DOHH2 (cell line): ENCODE results near the gene FAM177B.

Experiments used
- H3F3A ChIP-seq: fragments of 200-600 bp; sonication (generic), shearing (Covaris generic); 2 replicates; pipeline ENCODE4 v1.6.0; 2016; ENCODE audit warnings: antibody characterized with exemption, mild to moderate bottlenecking; ENCODE audit not compliant: control insufficient read depth, insufficient read depth
- H3K27ac ChIP-seq: fragments of 200-600 bp; sonication (generic); 2 replicates; pipeline ENCODE4 v1.5.1; 2014; ENCODE audit warnings: low read depth, mild to moderate bottlenecking, low read length, moderate library complexity
- H3K27me3 ChIP-seq: fragments of 200-600 bp; sonication (generic); 2 replicates; pipeline ENCODE4 v1.6.1; 2014; ENCODE audit warnings: mild to moderate bottlenecking, low read length, mixed read lengths; ENCODE audit not compliant: control insufficient read depth
- H3K36me3 ChIP-seq: fragments of 200-600 bp; sonication (generic); 2 replicates; pipeline ENCODE4 v1.6.1; 2014; ENCODE audit warnings: mild to moderate bottlenecking, low read length, moderate library complexity, mixed read lengths; ENCODE audit not compliant: control insufficient read depth
- H3K4me1 ChIP-seq: fragments of 200-600 bp; sonication (generic); 2 replicates; pipeline ENCODE4 v1.6.1; 2014; ENCODE audit warnings: mild to moderate bottlenecking, low read length, mixed read lengths; ENCODE audit not compliant: control insufficient read depth
- H3K4me2 ChIP-seq: fragments of 200-600 bp; sonication (generic); 2 replicates; pipeline ENCODE4 v1.6.0; 2014; ENCODE audit warnings: mild to moderate bottlenecking, low read length, moderate library complexity
- H3K4me3 ChIP-seq: fragments of 200-600 bp; sonication (generic); 2 replicates; pipeline ENCODE4 v1.5.1; 2014; ENCODE audit warnings: mild to moderate bottlenecking, low read length, mixed read lengths
- H3K79me2 ChIP-seq: fragments of 200-600 bp; sonication (generic); 2 replicates; pipeline ENCODE4 v1.6.1; 2014; ENCODE audit warnings: mild to moderate bottlenecking, low read length, mixed read lengths; ENCODE audit not compliant: control insufficient read depth
- H3K9me2 ChIP-seq: fragments of 200-600 bp; sonication (generic); replicated peaks from 2 replicates; pipeline ENCODE4 v1.6.1; 2014; ENCODE audit warnings: mild to moderate bottlenecking, low read length, mixed read lengths; ENCODE audit not compliant: control insufficient read depth
- H3K9me3 ChIP-seq: fragments of 200-600 bp; sonication (generic); 2 replicates; pipeline ENCODE4 v1.6.1; 2014; ENCODE audit warnings: antibody characterized with exemption, low read length, mixed read lengths; ENCODE audit not compliant: control insufficient read depth, insufficient read depth
- H4K20me1 ChIP-seq: fragments of 200-600 bp; sonication (generic); 2 replicates; pipeline ENCODE4 v1.6.0; 2014; ENCODE audit warnings: low read depth, mild to moderate bottlenecking, antibody characterized with exemption, low read length, moderate library complexity; ENCODE audit not compliant: control insufficient read depth, insufficient read depth
- EZH2phosphoT487 ChIP-seq: fragments of 200-600 bp; sonication (generic); IDR thresholded peaks from 2 replicates; pipeline ENCODE4 v1.6.1; 2017; ENCODE audit warnings: borderline replicate concordance, mild to moderate bottlenecking, antibody characterized with exemption, low read length, moderate library complexity, mixed read lengths
- TF ChIP-seq, protein P1 (sequence below): fragments of 200-600 bp; sonication (generic); IDR thresholded peaks from one replicate; pipeline ENCODE4 v1.5.1; 2014; ENCODE audit warnings: antibody characterized with exemption, mild to moderate bottlenecking, low read depth, low read length; ENCODE audit not compliant: poor library complexity, severe bottlenecking

FAM177B gene

DNA sequence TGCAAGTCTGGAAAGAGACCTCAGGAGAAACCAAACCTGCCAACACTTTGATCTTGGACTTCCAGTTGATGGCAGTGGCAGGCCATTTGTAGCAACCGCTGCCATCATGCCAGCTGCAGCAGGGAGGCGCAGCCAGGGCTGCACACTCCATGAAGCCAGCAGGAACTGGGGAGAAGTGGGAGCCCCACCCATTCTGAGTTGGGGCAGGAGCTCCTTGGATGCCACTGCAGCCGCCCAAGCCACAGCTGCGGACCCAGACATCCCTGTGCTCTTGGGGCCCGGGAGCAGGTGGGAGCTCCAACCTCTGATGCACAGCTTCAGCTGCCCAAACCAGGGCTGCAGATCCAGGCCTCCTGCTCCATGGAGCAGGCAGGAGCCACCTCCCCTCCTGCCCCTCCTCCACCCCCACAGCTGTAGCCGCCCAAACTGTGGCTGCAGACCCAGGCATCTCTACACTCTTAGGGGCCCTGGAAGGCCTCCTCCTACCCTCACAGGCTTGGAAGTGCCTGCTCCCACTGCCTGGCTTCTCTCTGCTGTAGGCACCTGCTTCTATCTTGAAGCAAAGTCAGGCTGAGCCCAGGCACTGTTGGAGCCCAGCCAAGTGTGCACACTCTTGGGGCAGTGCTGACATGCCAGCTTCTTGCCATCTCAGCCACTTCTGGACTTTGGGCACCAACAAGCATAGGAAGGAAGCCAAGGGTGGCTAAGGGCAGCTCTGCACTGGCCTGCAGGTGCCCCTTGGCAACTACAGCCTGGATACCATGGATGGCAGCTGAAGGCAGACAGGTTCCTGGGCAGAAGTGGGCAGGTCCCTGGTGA is 57.9 kb downstream of the FAM177B start:
- no peak for TF ChIP-seq EZH2phosphoT487
- TF ChIP-seq, protein P1, sequence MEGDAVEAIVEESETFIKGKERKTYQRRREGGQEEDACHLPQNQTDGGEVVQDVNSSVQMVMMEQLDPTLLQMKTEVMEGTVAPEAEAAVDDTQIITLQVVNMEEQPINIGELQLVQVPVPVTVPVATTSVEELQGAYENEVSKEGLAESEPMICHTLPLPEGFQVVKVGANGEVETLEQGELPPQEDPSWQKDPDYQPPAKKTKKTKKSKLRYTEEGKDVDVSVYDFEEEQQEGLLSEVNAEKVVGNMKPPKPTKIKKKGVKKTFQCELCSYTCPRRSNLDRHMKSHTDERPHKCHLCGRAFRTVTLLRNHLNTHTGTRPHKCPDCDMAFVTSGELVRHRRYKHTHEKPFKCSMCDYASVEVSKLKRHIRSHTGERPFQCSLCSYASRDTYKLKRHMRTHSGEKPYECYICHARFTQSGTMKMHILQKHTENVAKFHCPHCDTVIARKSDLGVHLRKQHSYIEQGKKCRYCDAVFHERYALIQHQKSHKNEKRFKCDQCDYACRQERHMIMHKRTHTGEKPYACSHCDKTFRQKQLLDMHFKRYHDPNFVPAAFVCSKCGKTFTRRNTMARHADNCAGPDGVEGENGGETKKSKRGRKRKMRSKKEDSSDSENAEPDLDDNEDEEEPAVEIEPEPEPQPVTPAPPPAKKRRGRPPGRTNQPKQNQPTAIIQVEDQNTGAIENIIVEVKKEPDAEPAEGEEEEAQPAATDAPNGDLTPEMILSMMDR, result no peak
- no peaks in the 10 kb centered on the region for H4K20me1 ChIP-seq

DNA sequence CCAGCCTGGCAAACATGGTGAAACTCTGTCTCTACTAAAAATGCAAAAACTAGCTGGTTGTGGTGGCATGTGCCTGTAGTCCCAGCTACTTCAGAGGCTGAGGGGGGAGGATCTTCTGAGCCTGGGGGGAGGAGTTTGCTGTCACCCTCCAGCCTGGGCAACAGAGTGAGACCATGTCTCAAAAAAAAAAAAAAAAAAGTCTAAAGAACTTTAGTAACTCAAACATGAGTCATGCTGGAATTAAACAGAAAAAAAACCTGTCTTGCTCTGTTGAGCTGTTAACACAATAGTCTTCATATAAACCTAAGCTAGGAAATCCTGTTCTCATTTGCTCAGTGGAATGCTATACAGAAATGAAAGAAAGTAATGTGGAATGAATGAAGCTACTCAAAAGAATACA is 61.1 kb downstream of the FAM177B start:
- Histone ChIP-seq H3K4me2 (no peak overlapping the region), H3K9me3 (no peaks in the 10 kb centered on the region), H3K4me3 (no peak overlapping the region), H3K9me2 (no peaks in the 10 kb centered on the region), H4K20me1 (no peaks in the 10 kb centered on the region), H3K36me3 (no peaks in the 10 kb centered on the region), H3K4me1 (no peaks in the 10 kb centered on the region), H3K27me3 (peaks cover 7% of the 10 kb centered on the region; the same call in 1 of the 2 replicates), H3K27ac (no peak overlapping the region), H3K79me2 (no peaks in the 10 kb centered on the region), H3F3A (no peaks in the 10 kb centered on the region)
- TF ChIP-seq EZH2phosphoT487, result no peak
- TF ChIP-seq, protein P1, result no peak

More for the DNA sequence above, 57.9 kb downstream of the FAM177B start:
- Histone ChIP-seq H3K36me3 (no peaks in the 10 kb centered on the region), H3K9me3 (no peaks in the 10 kb centered on the region), H3K4me3 (no peak overlapping the region), H3K27me3 (no peaks in the 10 kb centered on the region; the same call in 1 of the 2 replicates), H3K79me2 (no peaks in the 10 kb centered on the region), H3K4me1 (no peaks in the 10 kb centered on the region), H3F3A (no peaks in the 10 kb centered on the region), H3K9me2 (no peaks in the 10 kb centered on the region), H3K27ac (no peak overlapping the region), H3K4me2 (no peak overlapping the region)

DNA sequence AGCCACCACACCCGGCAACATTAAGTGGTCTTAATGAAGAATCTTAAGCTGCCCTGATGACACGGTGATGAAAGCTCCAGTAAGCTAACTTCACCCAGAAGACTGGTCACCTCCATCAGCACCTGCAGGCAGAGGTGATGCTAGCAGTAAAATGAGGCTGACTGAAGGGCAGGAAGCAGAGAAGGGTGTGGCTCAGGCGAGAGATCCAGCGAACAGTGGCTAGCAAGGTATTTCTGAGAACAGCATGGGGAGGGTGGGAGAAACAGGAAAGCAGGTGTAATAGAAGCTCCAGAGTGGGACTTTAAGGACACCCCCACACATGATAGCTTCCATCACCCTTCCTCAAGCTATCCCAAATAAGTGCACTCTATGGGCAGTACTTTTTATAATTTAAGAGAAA is 62.0 kb downstream of the FAM177B start:
- no peaks in the 10 kb centered on the region for H4K20me1 ChIP-seq
- no peak overlapping the region for H3K4me3 ChIP-seq
- no peaks in the 10 kb centered on the region for H3F3A ChIP-seq
- no peak for TF ChIP-seq EZH2phosphoT487
- TF ChIP-seq, protein P1, result no peak
- H3K9me3 ChIP-seq, result no peaks in the 10 kb centered on the region
- no peaks in the 10 kb centered on the region for H3K79me2 ChIP-seq
- H3K36me3 ChIP-seq, result no peaks in the 10 kb centered on the region
- H3K27me3 ChIP-seq, result peaks cover 13% of the 10 kb centered on the region
- H3K27ac ChIP-seq, result no peak overlapping the region
- H3K9me2 ChIP-seq, result no peaks in the 10 kb centered on the region
- no peak overlapping the region for H3K4me2 ChIP-seq
- H3K4me1 ChIP-seq, result no peaks in the 10 kb centered on the region
